GM19193 (cell line): Measurements from ENCODE around the gene KAZN.

Experiments
- POLR2A ChIP-seq: IDR thresholded peaks from 4 replicates; pipeline ENCODE4 v1.6.1; 2011; ENCODE audit not compliant: insufficient read depth, insufficient read length; ENCODE audit errors: extremely low read depth

The KAZN gene

GRCh38 chr1:15106608-15107007, 508.1 kb downstream of the KAZN start:
- TF ChIP-seq POLR2A = no peak

- TF ChIP-seq POLR2A = no peak
Observed at GRCh38 chr1:15107058-15107687, 508.7 kb downstream of the KAZN start.

GRCh38 chr1:15107911-15108310, 509.4 kb downstream of the KAZN start:
- TF ChIP-seq POLR2A = no peak

GRCh38 chr1:15110128-15110866, 511.8 kb downstream of the KAZN start:
- TF ChIP-seq POLR2A = no peak

- TF ChIP-seq POLR2A = no peak
Observed at GRCh38 chr1:15110867-15111230, 512.4 kb downstream of the KAZN start.

GRCh38 chr1:15113146-15113545, 514.7 kb downstream of the KAZN start:
- no peak for TF ChIP-seq POLR2A

GRCh38 chr1:15114884-15115283, 516.4 kb downstream of the KAZN start:
- no peak for TF ChIP-seq POLR2A

GRCh38 chr1:15115542-15116330, 517.3 kb downstream of the KAZN start:
- no peak for TF ChIP-seq POLR2A

- TF ChIP-seq POLR2A = no peak
Observed at GRCh38 chr1:15116966-15117365, 518.5 kb downstream of the KAZN start.

- TF ChIP-seq POLR2A = no peak
Observed at GRCh38 chr1:15117671-15118325, 519.3 kb downstream of the KAZN start.

GRCh38 chr1:15118579-15118978, 520.1 kb downstream of the KAZN start:
- TF ChIP-seq POLR2A = no peak

- no peak for TF ChIP-seq POLR2A
Observed at GRCh38 chr1:15120251-15120945, 521.9 kb downstream of the KAZN start.

GRCh38 chr1:15122331-15122730, 523.8 kb downstream of the KAZN start:
- no peak for TF ChIP-seq POLR2A

GRCh38 chr1:15123270-15123669, 524.8 kb downstream of the KAZN start:
- no peak for TF ChIP-seq POLR2A

- TF ChIP-seq POLR2A = no peak
Observed at GRCh38 chr1:15123925-15124324, 525.4 kb downstream of the KAZN start.
